HG03571 (cell line): ENCODE results near the gene CCM2L.
"Not testable (repeated sequence)": the region's sequence is repeated elsewhere in the genome, so short reads cannot be mapped to it uniquely, and the experiment has no call there.

ENCODE experiments used
- ATAC-seq: cut with Tn5 transposase; IDR thresholded peaks from one replicate; pipeline ENCODE4 v1.9.1; 2021; ENCODE audit not compliant: unreplicated experiment

Gene CCM2L

DNA sequence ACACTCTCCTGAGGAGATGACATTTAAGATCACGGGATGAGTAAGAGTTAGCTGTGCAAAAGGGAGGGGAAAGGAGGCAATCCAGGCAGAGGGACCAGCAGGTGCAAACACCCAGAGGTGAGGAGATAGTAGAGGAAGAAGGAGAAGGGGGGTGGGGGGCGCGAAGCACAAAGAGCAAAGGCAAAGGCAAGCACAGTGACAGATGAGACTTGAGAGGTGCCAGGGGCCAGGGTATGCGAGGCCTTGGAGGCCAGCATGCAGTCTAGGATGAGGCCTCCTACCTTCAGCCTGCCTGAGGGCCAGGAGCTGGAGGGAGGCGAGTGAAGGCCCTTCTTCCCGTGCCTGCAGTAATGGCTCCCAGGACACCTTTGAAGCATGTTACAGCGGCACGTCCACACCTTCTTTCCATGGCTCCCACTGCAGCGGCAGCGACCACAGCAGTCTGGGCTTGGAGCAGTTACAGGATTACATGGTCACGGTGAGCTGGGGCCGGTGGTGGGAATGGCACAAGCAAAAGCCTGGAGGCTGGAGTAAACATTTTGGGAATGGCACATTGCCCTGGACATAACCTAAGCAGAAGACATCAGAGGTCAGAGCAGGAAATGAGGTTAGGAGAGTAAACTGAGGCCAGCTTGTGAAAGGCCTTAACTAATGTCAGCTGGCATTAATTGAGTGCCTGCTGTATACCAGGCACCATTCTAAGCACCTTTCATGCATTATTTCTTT, 18.6 kb downstream of the CCM2L start:
- no peak for ATAC-seq

DNA sequence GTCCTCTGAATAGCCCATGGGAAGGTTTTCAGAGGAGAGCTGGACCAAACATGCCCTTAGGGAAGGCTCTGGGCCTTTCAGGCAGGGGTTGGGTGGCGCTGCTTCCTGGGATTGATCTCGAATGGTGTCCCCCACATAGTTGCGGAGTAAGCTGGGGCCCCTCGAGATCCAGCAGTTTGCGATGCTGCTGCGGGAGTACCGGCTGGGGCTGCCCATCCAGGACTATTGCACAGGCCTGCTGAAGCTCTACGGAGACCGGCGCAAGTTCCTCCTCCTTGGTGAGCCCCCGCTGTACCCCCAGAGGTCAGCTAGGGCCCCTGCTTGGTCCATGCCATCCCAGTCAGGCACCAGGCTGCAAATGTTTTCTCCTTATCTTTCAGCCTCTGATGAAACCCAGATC, 19.3 kb downstream of the CCM2L start:
- no peak for ATAC-seq

DNA sequence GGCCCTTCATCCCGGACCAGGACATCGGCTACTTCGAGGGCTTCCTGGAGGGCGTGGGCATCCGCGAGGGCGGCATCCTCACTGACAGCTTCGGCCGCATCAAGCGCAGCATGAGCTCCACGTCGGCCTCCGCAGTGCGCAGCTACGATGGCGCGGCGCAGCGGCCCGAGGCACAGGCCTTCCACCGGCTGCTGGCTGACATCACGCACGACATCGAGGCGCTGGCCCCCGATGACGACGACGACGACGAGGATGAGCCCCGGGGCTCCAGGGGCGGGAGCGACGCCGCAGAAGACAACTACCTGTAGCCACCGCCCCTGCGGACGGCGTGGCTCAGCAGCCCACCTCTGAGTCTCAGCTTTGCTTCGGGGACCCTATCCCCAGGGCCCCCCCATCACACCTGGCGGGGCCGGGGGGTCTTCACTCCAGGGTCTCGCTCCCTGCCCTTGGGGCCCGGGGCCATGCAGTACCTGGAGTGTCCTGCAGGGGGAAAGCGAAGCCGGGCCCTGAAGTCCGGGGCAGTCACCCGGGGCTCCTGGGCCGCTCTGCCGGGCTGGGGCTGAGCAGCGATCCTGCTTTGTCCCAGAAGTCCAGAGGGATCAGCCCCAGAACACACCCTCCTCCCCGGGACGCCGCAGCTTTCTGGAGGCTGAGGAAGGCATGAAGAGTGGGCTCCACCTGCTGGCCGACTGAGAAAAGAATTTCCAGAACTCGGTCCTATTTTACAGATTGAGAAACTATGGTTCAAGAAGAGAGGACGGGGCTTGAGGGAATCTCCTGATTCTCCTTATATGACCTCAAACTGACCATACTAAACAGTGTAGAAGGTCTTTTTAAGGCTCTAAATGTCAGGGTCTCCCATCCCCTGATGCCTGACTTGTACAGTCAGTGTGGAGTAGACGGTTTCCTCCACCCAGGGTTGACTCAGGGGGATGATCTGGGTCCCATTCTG, 21.0 kb downstream of the CCM2L start:
- no peak for ATAC-seq

DNA sequence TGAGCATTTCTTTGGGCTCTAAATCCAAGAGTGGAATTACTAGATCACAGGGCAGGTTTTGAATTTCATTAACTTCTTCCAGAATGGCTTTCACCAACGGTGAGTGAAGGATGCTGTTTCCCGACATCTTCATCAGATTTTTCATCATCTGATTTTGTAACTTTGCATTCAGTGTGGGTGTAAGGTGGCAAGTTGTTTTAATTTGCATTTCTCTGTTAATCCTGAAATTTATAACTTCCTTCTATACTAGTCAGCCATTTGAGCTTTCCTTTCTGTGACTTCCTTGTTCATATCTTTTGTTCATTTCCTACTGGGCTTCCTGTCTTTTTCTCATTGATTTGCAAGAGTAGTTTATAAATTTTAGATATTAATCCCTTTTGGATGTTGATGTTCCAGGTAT, 23.1 kb downstream of the CCM2L start:
- no peak for ATAC-seq

DNA sequence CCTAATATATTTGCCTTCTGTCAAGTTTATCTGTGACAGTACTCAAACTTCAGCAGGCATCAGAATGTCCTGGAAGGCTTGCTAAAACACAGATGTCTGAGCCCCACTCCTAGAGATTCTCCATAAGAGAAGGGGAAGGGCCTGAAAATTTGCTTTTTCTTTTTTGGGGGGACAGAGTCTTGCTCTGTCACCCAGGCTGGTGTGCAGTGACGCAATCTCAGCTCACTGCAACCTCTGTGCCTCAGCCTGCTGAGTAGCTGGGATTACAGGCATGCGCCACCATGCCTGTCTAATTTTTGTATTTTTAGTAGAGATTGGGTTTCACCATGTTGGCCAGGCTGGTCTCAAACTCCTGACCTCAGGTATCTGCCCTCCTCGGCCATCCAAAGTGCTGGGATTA, 23.5 kb downstream of the CCM2L start:
- not testable (repeated sequence) for ATAC-seq

DNA sequence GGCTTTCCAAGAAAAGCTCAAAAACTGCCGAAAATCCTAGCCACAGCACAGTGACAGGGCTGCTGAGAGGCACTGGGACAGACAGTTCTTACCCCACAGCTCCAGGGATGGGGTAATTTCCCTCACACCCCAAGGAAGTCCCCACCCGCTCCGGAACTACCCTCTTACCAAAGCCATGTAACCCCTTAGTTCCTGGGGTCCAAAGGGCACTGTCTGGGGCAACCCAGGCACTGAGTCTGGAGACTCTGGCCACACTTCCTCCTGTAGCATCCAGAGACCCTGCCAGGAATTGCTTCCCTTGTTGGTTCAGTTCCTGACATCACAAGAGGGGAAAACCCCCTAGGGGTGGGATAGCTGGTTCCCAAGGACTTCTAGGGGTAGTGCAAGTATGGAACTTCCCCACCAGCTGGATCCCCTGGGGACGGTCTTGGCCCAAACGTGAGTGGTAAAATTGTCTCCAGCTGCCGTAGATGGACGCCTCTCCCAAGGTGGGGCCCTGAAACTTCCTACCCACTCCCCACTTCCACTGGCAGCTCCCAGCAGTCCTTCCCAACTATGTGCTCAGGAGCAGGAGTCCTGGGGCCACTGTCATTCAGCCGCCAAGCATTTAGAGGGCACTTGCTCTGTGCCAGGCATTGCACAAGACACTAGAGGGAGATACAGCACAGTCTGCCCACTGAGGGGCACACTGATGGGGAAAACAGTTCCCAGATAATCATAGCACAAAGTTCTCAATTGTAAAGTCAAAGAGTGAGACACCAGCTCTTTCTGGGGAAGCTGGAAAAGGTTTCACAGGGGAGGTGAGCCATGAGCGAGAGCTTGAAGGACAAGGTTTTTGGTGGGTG, 24.6 kb downstream of the CCM2L start:
- no peak for ATAC-seq

DNA sequence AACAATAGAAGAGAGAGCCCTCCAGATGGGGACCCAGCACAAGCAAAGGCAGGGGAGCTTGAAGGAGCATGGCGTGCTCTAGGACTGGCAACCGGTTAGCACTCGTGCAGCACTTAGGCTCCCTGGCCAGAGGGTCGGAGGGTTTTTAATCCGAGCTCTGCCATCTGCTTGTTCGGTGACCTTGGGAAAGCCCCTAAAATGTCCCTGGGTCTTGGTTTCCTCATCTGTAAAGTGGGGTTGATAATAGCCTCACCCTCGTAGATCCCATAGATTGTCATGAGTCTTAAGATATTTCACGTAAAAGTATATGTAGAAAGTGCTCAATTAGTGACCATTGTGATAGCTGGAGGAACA, 25.2 kb downstream of the CCM2L start:
- no peak for ATAC-seq

DNA sequence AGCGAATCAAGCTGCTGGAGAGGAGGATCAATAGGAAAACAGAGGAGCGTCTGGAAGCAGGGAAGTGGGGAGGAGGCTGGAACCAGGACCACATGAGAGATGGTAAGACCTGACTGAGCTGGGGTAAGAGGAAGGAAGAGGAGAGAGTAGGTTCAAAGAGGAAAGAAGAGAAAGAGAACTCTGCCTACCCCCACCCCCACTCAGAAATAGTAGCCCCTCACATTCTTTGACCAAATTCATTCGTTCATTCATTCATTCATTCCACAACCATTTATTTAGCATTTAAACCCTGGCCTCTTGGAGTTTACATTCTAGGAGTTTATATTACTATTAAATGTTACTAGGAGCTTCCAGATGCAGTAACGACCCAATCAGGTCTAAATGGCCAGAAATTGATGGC, 26.0 kb downstream of the CCM2L start:
- ATAC-seq, result no peak

DNA sequence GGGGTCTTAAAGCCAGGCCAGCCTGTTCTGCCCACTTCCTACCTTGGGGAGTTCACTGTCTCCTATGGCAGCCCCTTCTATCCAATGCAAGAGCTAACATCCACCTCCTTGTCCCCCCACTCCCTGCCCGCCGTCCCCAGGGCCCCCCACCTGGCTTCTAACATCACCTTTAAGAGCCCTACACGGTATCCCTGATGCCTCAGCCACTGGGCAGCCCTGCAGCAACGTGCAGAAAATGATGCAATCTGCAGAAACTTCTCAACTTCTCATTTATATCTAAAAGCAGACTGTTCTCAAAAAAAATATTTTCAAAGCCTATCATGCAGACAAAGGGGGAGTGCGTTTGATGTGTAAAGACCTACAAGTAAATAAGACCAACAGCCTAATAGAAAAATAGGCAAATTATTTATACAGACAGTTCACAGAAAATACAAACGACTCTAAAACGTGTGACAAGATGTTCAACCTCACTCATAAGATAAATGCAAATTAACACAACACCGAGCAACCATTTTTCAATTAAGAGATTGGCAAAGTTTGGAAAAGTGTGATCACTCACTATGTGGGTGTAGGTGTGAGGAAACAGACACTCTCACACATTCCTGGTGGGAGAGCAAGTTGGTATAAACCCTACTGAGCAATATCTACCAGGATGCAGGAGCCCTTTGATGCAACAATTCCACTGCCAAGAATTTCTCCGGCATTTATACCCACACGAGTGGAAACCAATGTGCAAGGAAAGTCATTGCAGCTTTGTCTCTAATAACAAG, 26.7 kb downstream of the CCM2L start:
- ATAC-seq, result no peak

DNA sequence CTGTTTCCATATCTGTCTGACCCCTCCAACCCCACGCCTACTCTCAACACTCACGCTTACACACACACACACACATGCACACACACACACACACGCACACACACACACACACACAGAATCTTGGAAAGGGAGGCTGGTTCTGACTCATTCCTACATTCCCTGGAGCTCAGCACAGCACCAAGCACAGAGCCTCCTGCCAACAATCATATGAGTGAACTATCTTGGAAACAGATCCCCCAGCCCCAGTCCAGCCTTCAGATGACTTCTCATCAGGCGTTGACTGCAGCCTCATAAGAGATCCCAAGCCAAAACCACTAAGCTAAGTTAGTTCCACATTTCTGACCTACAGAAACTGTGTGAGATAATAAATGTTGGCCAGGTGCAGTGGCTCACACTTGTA, 27.7 kb downstream of the CCM2L start:
- no peak for ATAC-seq

DNA sequence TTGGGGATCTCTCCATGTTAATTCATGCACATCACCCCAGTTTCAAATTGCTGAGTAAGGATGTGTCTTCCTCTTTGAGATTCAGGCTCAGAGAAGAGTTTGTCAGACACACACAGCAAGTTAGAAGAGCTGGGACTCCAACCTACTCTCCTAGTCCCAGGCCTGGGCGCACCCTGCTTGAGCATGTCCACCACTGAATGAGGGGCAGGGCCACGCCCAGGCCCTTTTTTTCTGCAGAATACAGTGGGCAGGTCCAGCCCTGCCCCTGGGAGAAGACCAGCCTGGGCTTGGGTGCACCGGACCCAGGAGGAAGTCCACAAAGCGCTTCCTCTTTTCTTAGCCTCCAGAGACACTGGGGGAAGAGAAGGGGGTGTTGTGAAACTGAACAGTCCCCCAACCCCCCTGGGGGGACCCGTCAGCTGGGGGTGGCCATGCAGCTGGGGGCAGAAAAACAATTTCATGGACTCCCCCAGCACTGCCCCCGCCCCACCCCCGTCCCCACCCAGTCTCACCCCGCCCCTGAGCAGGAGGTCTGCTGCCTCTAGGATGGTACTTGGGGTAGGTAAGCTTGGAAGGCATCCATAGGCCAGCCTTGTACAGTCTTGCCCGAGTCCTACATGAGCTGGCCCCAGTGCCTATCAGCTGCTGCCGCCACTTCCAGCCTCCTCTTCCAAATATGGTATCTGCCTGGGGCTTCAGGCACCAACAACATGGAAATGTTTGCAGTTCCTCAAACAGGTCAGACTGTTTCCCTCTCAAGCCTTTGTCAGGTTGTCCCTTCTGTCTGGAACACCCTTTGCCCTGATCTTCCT, 30.1 kb downstream of the CCM2L start:
- peak; percentile 66 for ATAC-seq

DNA sequence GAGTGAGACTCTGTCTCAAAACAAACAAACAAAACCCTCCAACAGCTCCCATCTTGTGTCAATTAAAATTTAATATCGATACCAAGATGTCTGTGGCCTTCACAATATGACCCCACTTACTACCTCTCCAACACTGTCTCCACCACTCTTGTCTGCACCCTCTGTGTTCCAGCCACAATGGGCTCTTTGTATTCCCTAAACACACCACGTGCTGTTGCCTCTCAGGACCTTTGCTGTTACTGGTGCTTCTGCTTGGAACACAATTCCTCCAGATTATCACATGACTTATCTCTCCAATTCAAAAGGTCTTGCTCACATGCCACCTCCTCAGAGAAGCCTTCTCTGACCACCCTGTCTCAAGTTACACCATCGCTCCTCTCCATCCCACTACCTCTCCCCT, 35.8 kb downstream of the CCM2L start:
- no peak for ATAC-seq

DNA sequence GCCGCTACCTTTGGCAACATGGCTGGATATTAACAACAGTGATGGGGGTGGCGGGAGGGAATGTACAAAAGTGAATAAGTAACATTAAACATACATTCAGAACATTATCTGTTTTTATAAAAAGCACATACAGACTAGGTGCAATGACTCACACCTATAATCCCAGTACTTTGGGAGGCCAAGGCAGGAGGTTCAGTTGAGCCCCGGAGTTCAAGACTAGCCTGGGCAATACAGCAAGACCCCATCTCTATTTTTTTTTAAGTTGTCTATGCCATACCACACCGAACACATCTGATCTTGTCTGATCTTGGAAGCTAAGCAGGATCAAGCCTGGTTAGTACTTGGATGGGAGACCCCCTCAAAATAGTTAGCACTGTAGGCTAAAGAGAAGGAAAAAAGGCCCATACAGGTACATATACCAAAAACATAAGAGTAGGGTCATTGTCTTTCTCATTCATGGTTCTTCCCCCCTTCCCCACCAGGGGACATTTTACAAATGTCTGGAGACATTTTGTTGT, 40.1 kb downstream of the CCM2L start:
- ATAC-seq, result no peak

DNA sequence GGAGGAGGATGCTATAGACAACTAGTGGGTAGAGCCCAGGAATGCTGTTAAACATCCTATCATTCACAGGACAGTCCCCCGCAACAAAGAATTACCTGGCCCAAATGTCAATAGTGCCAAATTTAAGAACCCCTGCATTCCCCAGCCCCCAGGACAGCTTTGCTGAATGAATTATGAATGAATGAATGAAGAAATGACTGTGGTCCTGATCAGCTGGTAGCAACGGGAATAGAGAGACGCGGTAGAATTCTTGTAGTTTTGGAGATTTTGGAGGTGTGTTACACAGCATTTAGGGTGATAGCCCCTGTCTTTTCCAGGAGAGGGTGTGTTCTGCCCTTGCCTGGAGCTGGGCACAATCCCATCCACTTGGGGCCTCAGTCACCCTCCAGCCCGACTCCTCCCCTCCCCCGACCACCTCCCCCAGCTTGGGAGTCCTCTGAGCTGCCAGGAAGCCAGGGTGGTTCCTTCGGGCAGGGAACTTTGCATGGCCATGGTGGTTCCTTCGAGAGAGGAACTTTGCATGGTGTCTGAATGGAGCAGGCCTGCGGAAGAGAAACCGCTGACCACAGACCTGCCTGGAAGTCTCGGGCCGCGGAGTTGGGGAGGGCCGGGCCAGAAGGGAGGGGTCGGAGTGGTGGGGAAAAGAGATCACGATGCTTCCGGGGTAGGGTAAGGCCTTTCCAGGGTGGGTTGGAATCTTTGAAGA, 40.8 kb downstream of the CCM2L start:
- no peak for ATAC-seq

DNA sequence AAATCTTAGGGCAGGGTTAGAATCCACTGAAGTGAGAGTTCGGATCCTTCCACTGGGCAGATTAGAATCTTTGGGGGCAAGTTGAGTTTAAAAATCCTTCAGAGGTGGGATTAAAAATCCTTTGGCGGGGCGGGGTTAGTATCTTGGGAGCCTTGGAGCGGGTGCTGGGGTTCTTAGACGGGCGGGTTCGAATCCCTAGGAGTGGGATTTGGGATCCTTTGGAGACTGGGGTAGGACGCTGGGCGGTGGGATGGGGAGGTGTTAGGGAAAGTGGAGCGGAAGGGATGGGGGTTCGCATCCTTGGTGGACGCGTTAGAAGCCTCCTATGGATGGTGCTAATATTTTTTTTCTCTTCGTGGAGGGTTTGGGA, 41.5 kb downstream of the CCM2L start:
- ATAC-seq, result no peak

DNA sequence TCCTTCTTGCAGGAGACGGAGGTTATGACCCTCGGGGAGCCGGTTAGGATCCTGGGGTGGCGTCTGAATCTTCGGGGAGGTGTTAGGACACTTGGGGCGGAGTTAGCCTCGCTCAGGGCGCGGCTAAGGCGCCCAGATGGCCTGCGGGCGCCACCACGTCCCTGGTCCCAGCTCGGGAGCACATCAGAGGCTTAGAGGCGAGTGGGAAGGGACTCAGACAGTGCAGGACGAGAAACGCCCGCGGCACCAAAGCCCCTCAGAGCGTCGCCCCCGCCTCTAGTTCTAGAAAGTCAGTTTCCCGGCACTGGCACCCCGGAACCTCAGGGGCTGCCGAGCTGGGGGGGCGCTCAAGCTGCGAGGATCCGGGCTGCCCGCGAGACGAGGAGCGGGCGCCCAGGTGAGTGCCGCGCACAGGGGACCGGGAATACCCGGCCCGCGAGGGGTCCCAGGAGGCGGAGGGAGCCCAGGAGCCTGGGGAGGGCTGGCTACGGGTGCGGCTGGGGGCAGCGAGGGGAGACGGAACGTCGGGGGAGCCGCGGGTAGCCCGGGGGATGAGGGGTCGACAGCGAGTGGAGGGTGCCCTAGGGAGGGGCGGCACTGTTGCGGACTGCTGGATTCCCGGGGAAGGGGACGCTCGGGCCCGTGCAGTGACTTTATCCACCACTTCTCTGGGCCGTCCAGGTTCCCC, 42.0 kb downstream of the CCM2L start, which contains the start of gene HCK:
TSS of gene HCK (plus strand) at position 153 of the 688 bp plus-strand sequence.
- ATAC-seq, result no peak

DNA sequence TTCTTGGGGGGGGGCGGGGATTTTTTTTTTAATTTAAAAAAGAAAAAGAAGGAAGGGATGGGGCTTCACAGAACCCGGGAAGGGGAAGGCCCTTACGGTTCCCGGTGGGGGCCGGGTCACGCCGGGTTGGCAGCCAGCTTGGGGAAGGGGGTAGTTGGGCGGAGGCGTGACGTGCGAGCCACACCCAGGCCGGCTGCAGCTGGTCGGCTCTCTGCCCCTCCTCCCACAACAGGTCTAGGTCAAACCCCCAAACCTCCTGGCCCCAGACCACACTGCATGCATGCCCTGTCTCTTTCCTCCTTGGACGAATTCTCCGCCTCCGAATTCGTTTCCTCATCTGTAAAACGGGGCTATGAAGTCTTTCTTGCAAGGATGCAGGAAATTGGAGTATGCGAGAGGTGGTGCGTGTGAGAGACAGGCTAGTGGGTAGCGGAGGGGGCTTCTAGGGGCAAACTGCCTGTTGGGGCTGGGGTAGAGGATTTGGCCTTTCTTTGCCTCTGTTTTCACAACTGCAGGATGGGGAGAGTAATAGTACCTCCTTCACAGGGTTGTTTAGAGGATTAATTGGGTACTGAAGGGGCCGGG, 42.6 kb downstream of the CCM2L start:
- no peak for ATAC-seq

DNA sequence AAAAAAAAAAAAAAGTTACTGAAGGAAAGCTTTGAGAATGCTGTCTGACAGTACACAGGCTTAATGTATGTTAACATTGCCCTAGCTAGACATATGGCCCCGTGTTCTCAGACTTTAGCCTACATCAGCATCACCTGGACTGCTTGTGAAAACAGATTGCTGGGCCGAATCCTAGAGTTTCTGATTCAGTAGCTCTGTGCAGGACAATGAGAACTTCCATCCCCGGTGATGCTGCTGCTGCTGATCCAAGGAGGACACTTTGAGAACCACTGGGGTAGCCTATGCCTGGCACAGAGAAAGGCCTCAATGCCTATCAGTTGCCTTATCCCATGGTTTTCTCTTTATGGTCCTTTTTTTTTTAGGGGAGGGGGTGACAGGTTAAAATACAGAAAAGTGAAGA, 43.4 kb downstream of the CCM2L start:
- no peak for ATAC-seq
